Uterus (tissue), 4 donors: ENCODE results near the gene FYTTD1. TPM values are rescaled to one million over a fixed set of nuclear protein-coding genes. Genes with fewer than 3 reads are reported as not detected.
A peak's percentile ranks its signal among the peaks of the same experiment; 100 is the strongest.

ENCODE experiments used
- DNase-seq, 2 donors: peaks; one replicate each; pipeline ENCODE4 v3.0.0-alpha.2; 2019 to 2020
- H3K27ac ChIP-seq, 2 donors: fragments of 200-600 bp; sonication (generic); 1 replicate in 1 of 2; 2 replicates in 1 of 2; pipeline ENCODE4 v1.5.1; 2016 to 2018
- H3K27me3 ChIP-seq, 2 donors: fragments of 200-600 bp; sonication (generic); one replicate each; pipeline ENCODE4 v1.5.1; 2018 to 2019; ENCODE audit warnings: control low read depth in 1 of 2
- H3K36me3 ChIP-seq, 2 donors: fragments of 200-600 bp; sonication (generic); one replicate each; pipeline ENCODE4 v1.5.1; 2019; ENCODE audit warnings: control low read depth in 1 of 2
- H3K4me1 ChIP-seq, 2 donors: fragments of 200-600 bp; sonication (generic); one replicate each; pipeline ENCODE4 v1.5.1; 2018 to 2019; ENCODE audit warnings: control low read depth in 1 of 2
- H3K4me3 ChIP-seq, 2 donors: fragments of 200-600 bp; sonication (generic); 1 replicate in 1 of 2; 2 replicates in 1 of 2; pipeline ENCODE4 v1.5.1; 2018 to 2019; ENCODE audit warnings: mild to moderate bottlenecking in 1 of 2
- H3K9me3 ChIP-seq, 2 donors: fragments of 200-600 bp; sonication (generic); one replicate each; pipeline ENCODE4 v1.5.1; 2019; ENCODE audit warnings: control low read depth in 1 of 2
- POLR2A ChIP-seq, 2 donors: fragments of 450-650 bp; IDR thresholded peaks; one replicate each; pipeline ENCODE4 v1.6.1; 2016; ENCODE audit warnings: antibody characterized with exemption in 2 of 2, mild to moderate bottlenecking in 1 of 2, moderate library complexity in 1 of 2
- intact Hi-C: fragments of 100-400 bp; cut with DNase I; formaldehyde crosslinking; loops from one replicate; pipeline ENCODE4 v1.15.1; 2023; ENCODE audit warnings: low total_unique reads
- total RNA-seq, 4 donors: library from RNA; depleted of rRNA in 3 of 4; stranded (reverse); fragments of >200 nt in 3 of 4; gene quantifications; one replicate each; pipeline versions ENCODE4 v1.1.0 to v1.2.4, GENCODE V29; 2014 to 2023
- TF ChIP-seq, protein P1 (sequence below), 4 experiments: fragments of 200-600 bp in 2 of 4; fragments of 450-650 bp in 2 of 4; sonication (generic) in 2 of 4; IDR thresholded peaks; one replicate each; pipeline ENCODE4 v1.5.1; 2016 to 2019; ENCODE audit warnings: antibody characterized with exemption in 4 of 4, mild to moderate bottlenecking in 2 of 4, moderate library complexity in 1 of 4
- donor health status: DM: yes; HTN: yes; CAD: no.

Gene FYTTD1
- total RNA-seq, 4 donors from 2014 or later, result 22.5 to 100 (median 45.5) TPM

DNA sequence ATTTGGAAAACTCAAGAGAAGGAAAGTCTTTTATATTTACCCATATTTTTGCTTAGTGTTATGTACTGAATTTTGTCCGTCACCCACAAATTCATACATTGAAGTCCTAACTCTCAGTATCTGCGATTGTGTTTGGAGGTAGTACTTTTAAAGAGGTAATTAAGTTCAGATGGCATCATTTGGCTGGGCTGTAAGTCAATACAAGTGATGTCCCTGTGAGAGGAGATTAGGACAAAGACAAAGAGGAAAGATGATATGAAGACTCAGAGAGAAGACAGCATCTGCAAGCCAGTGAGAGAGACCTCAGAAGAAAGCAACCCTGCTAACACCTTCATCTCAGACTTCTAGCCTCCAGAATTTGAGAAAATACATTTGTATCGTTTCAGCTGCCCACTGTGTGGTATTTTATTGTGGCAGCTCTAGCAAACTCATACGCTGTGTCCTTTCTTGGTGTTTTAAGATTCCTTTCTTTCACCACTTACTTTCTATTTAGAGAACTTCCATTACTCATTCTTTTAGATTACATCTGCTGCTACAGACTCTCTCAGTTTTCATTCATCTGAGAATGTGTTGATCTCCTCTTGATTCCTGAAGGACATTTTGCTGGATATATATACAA is 58.4 kb downstream of the FYTTD1 start:
- Histone ChIP-seq H3K27me3 (no peaks in the 10 kb centered on the region), H3K9me3 (no peaks in the 10 kb centered on the region), H3K36me3 (no peaks in the 10 kb centered on the region), H3K4me1 (peaks cover 0 to 19% of the 10 kb centered on the region in 2 donors), H3K4me3 (no peak overlapping the region), H3K27ac (peak overlapping the region; percentile 61 to 75)
- TF ChIP-seq POLR2A (IDR thresholded peaks at IDR 0.05), result no peak
- TF ChIP-seq, protein P1, sequence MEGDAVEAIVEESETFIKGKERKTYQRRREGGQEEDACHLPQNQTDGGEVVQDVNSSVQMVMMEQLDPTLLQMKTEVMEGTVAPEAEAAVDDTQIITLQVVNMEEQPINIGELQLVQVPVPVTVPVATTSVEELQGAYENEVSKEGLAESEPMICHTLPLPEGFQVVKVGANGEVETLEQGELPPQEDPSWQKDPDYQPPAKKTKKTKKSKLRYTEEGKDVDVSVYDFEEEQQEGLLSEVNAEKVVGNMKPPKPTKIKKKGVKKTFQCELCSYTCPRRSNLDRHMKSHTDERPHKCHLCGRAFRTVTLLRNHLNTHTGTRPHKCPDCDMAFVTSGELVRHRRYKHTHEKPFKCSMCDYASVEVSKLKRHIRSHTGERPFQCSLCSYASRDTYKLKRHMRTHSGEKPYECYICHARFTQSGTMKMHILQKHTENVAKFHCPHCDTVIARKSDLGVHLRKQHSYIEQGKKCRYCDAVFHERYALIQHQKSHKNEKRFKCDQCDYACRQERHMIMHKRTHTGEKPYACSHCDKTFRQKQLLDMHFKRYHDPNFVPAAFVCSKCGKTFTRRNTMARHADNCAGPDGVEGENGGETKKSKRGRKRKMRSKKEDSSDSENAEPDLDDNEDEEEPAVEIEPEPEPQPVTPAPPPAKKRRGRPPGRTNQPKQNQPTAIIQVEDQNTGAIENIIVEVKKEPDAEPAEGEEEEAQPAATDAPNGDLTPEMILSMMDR (IDR thresholded peaks at IDR 0.05), result no peak
- no peak for DNase-seq
- intact Hi-C loops, result no loop called here

DNA sequence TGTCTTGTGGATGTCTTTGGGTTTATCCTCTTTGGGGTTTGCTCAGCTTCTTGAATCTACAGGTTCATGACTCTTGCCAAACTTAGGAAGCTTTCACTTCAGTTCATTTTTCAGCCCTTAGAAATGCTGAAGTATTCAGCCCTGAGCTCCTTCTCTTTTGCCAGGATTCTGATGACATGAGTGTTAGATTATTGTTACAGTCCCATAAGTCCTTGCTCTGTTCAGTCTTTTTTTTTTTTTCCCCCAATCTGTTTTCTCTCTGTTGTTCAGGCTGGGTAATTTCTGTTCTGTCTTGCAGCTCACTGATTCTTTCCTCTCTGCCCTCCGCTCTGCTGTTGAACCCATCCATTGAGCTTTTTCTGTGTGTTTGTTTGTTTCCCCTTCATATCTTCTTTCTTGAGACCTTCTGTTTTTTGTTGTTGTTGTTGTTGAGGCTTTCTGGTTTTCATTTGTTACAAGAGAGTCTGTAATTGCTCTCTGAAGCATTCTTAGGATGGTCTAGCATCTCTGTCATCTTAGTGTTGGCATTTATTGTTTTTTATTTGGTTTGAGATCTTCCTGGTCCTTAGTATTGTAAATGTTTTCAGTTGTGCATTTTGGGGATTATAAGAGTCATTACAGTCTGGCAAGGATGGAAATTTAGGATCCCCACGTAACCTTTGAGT is 59.8 kb downstream of the FYTTD1 start:
- no peak overlapping the region for H3K4me3 ChIP-seq
- H3K27me3 ChIP-seq, result no peaks in the 10 kb centered on the region
- intact Hi-C loops, result no loop called here

DNA sequence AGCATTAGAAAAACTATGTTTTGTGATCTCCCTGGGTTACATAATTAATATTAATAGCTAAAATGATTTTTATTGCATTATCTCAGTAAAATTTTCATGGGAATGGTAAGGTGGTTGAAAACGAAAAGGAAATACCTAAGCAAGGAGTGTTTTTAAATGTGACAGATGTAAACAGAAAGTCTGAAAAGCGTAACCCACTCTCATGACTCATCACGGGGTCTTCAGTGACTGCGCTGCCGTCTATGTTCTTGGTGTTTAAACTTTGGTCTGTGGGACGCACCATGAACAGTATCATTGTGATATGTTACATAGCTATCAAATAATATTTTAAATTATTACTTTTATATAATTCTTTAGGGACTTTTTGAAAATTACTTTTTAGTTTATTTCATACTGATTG is 61.2 kb downstream of the FYTTD1 start:
- intact Hi-C loops, result no loop called here
- H3K27ac ChIP-seq, result peak overlapping the region; percentile 61 to 75
- peaks cover 0 to 19% of the 10 kb centered on the region in 2 donors for H3K4me1 ChIP-seq
- no peak overlapping the region for H3K4me3 ChIP-seq
- H3K27me3 ChIP-seq, result no peaks in the 10 kb centered on the region
- DNase-seq, result no peak
- TF ChIP-seq, protein P1 (IDR thresholded peaks at IDR 0.05), result no peak
- no peak for TF ChIP-seq POLR2A (IDR thresholded peaks at IDR 0.05)
- no peaks in the 10 kb centered on the region for H3K9me3 ChIP-seq
- H3K36me3 ChIP-seq, result no peaks in the 10 kb centered on the region

More for the DNA sequence above, 59.8 kb downstream of the FYTTD1 start:
- H3K27ac ChIP-seq, result peak overlapping the region; percentile 61 to 75
- H3K4me1 ChIP-seq, result peaks cover 0 to 19% of the 10 kb centered on the region in 2 donors
- DNase-seq, result no peak
- no peaks in the 10 kb centered on the region for H3K9me3 ChIP-seq
- no peaks in the 10 kb centered on the region for H3K36me3 ChIP-seq
- TF ChIP-seq, protein P1 (IDR thresholded peaks at IDR 0.05), result no peak
- TF ChIP-seq POLR2A (IDR thresholded peaks at IDR 0.05), result no peak

DNA sequence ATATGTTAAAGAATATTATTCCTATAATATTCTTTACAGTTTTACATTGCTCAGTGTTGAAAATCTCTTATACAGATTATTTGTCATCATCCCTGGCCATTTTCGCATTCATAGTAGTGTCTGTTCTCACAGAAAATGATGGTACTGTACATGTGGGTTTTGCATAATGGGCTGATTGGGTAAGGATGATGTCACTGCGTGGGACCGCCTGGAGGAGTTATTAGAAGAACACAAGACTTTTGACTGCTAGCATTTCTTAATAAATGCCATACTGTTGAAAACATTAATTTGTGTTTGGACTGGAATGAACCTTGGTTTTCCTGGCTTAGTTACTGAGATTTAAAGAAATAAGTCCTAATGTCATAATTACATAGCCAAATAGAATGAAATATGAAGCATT is 61.7 kb downstream of the FYTTD1 start:
- Histone ChIP-seq H3K27ac (peak overlapping the region; percentile 61 to 75), H3K4me3 (no peak overlapping the region), H3K27me3 (no peaks in the 10 kb centered on the region), H3K9me3 (no peaks in the 10 kb centered on the region), H3K4me1 (peaks cover 0 to 19% of the 10 kb centered on the region in 2 donors), H3K36me3 (no peaks in the 10 kb centered on the region)
- no peak for TF ChIP-seq POLR2A (IDR thresholded peaks at IDR 0.05)
- TF ChIP-seq, protein P1 (IDR thresholded peaks at IDR 0.05), result no peak
- intact Hi-C loops, result no loop called here
- peak; percentile 75 to 86 for DNase-seq

DNA sequence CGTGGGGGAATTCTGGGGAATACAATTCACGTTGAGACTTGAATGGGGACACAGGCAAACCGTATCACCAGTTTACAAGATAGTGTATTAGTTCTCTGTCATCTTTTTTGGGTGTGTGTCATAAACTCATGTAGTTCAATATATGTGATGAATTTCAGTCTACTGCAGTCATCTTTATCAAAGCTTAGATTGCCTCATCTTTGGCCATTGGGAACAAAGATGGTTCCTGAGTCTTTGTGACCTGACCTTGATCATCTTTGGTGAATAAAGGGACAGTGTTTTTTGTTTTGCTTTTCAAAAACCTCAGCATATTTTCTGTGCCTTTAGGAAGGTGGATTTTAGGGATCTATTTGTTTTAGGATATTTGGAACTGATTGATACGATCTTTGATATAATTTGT is 64.7 kb downstream of the FYTTD1 start:
- no peak for DNase-seq
- H3K4me3 ChIP-seq, result no peak overlapping the region
- intact Hi-C loops, result no loop called here
- peaks cover 0 to 19% of the 10 kb centered on the region in 2 donors for H3K4me1 ChIP-seq
- TF ChIP-seq, protein P1 (IDR thresholded peaks at IDR 0.05), result no peak
- no peak for TF ChIP-seq POLR2A (IDR thresholded peaks at IDR 0.05)
- no peak overlapping the region for H3K27ac ChIP-seq
- H3K36me3 ChIP-seq, result no peaks in the 10 kb centered on the region
- H3K27me3 ChIP-seq, result no peaks in the 10 kb centered on the region
- no peaks in the 10 kb centered on the region for H3K9me3 ChIP-seq
